ENCODE data around the gene KHDC3L. TPM values are rescaled to one million over a fixed set of nuclear protein-coding genes. Genes with fewer than 3 reads are reported as not detected.

Gene KHDC3L
- total and polyA plus RNA-seq, 2 of the 13 experiments (the other 11 are each of a cell fraction or from before 2014, with no cell fraction given): not detected

- TF ChIP-seq ZNF513 (CRISPR knock-in tag; conservative IDR thresholded peaks at IDR 0.05) (no peak), RBM22 (optimal IDR thresholded peaks at IDR 0.05; ENCODE audit: low read length) (no peak), HNRNPLL (IDR thresholded peaks at IDR 0.05; ENCODE audit: low read depth, low read length, poor library complexity, severe bottlenecking) (no peak), STAT5B (CRISPR knock-in tag; IDR thresholded peaks at IDR 0.05) (no peak), ZBTB7B (CRISPR knock-in tag; IDR thresholded peaks at IDR 0.05) (no peak), TP53 (CRISPR knock-in tag; conservative IDR thresholded peaks at IDR 0.05) (no peak), POLR2G (IDR thresholded peaks at IDR 0.05; ENCODE audit: low read depth, low read length) (no peak)
These were observed 5.4 kb downstream of the KHDC3L start (continued) for GRCh38 chr6:73367761-73368355.

GRCh38 chr6:73368675-73369074 lies 6.2 kb downstream of the KHDC3L start:
- H3K27ac ChIP-seq (ENCODE audit: extremely low read length, insufficient read depth, low read length): no peak overlapping the region
- no peak overlapping the region for H3K4me2 ChIP-seq (ENCODE audit: low read depth, low read length)
- DNase-seq (ENCODE audit: low spot score): no peak
- CTCF ChIA-PET (ENCODE audit: low intra/inter-chr PET ratio, low total read pairs): no interaction called here
- H3K4me3 ChIP-seq (replicated peaks in 1 of 3; ENCODE audit: insufficient read depth in 1 of 3, low read depth in 2 of 3, low read length in 3 of 3): no peak overlapping the region
- BruUV-seq (replicated peaks): no TSS peak
- H3K4me1 ChIP-seq (ENCODE audit: insufficient read depth, low read length): no peaks in the 10 kb centered on the region
- in situ Hi-C loops (cut with HindIII; ENCODE audit: extremely low pct_ligation_motif_present, low pct_unique_long_range_greater_than_20kb) (no loop called here), intact Hi-C loops (cut with micrococcal nuclease; ENCODE audit: unreplicated experiment) (no loop called here)
- H3K36me3 ChIP-seq (replicated peaks in 1 of 2; ENCODE audit: control insufficient read depth in 1 of 2, insufficient read depth in 2 of 2, low read length in 2 of 2): no peaks in the 10 kb centered on the region
- no peak for FAIRE-seq
- 65% methylated on average over 4 of the region's 4 CpGs for WGBS (ENCODE audit: low lambda C conversion rate)
- no peaks in the 10 kb centered on the region for H3K79me2 ChIP-seq (ENCODE audit: insufficient read depth, low read length)
- 0 out of 2 replicates have a peak, but pooled peaks cover 8% of the 10 kb centered on the region for H3K9me3 ChIP-seq (ENCODE audit: low read length)
- peaks cover 0 to 18% of the 10 kb centered on the region in 2 experiments; a peak in 3 of 5 replicates for H3K27me3 ChIP-seq (ENCODE audit: control insufficient read depth in 1 of 2, insufficient read depth in 2 of 2, low read length in 2 of 2)
- no peaks in the 10 kb centered on the region for H4K20me1 ChIP-seq (ENCODE audit: insufficient read depth, low read length)
- no peak overlapping the region for H2AFZ ChIP-seq (ENCODE audit: low read length)
- ATAC-seq: no peak
- H3K9ac ChIP-seq (ENCODE audit: insufficient read depth, low read depth, low read length): no peak overlapping the region
- POLR2A ChIA-PET: no interaction called here
- TF ChIP-seq KDM4B (CRISPR knock-in tag; IDR thresholded peaks at IDR 0.05) (no peak), RCOR2 (CRISPR knock-in tag; IDR thresholded peaks at IDR 0.05) (no peak), ZNF407 (CRISPR knock-in tag; IDR thresholded peaks at IDR 0.05; ENCODE audit: not compliant biosample characterization) (no peak), MAX (IDR thresholded peaks at IDR 0.05) (no peak), YY1 (IDR thresholded peaks at IDR 0.05; ENCODE audit: insufficient read depth, insufficient replicate concordance, low read depth, low read length) (no peak), ZNF296 (CRISPR knock-in tag; conservative IDR thresholded peaks at IDR 0.05) (no peak), ZBTB7A (CRISPR knock-in tag; IDR thresholded peaks at IDR 0.05) (no peak), TBX3 (IDR thresholded peaks at IDR 0.05; ENCODE audit: borderline replicate concordance) (no peak)
